GM12878 (cell line): ENCODE measurements around the gene BAG5.
"Not testable (repeated sequence)": the region's sequence is repeated elsewhere in the genome, so short reads cannot be mapped to it uniquely, and the experiment has no call there.

Experiments used
- CTCF ChIP-seq, 3 experiments: IDR thresholded peaks in 2 of 3; conservative IDR thresholded peaks in 1 of 3; 2 replicates each; pipeline ENCODE4 v1.5.1; 2011; ENCODE audit warnings: low read depth in 3 of 3, low read length in 3 of 3, mild to moderate bottlenecking in 3 of 3, control low read depth in 2 of 3, moderate library complexity in 2 of 3, inconsistent platforms in 1 of 3, mixed read lengths in 1 of 3; ENCODE audit not compliant: control insufficient read depth in 2 of 3, insufficient read depth in 1 of 3; ENCODE audit errors: extremely low read depth in 1 of 3
- GABPA ChIP-seq: IDR thresholded peaks from 2 replicates; pipeline ENCODE4 v1.6.1; 2014; ENCODE audit warnings: antibody characterized with exemption, low read depth, mild to moderate bottlenecking, inconsistent platforms
- LARP7 ChIP-seq: fragments of 450-650 bp; IDR thresholded peaks from 2 replicates; pipeline ENCODE4 v1.6.1; 2017; ENCODE audit warnings: mild to moderate bottlenecking
- POLR2A ChIP-seq: IDR thresholded peaks from 2 replicates; pipeline ENCODE4 v1.6.1; 2011; ENCODE audit warnings: low read depth, mild to moderate bottlenecking, low read length
- POLR2AphosphoS5 ChIP-seq: IDR thresholded peaks from 2 replicates; pipeline ENCODE4 v1.6.1; 2011; ENCODE audit warnings: mild to moderate bottlenecking, low read length, inconsistent platforms
- RBBP5 ChIP-seq: fragments of 200-600 bp; sonication (generic); conservative IDR thresholded peaks from 2 replicates; pipeline ENCODE4 v1.6.1; 2016
- RCOR1 ChIP-seq: conservative IDR thresholded peaks from 2 replicates; pipeline ENCODE4 v1.6.1; 2012; ENCODE audit warnings: low read depth, low read length, improper control_type of control experiment
- RFX5 ChIP-seq: IDR thresholded peaks from 2 replicates; pipeline ENCODE4 v1.6.1; 2011; ENCODE audit warnings: low read depth, low read length, improper control_type of control experiment
- SMARCA5 ChIP-seq: fragments of 450-650 bp; IDR thresholded peaks from 2 replicates; pipeline ENCODE4 v1.6.1; 2017; ENCODE audit warnings: mild to moderate bottlenecking
- TAF1 ChIP-seq: IDR thresholded peaks from 2 replicates; pipeline ENCODE4 v1.6.1; 2011; ENCODE audit warnings: mild to moderate bottlenecking, low read depth, low read length, borderline replicate concordance
- YY1 ChIP-seq: IDR thresholded peaks from 2 replicates; pipeline ENCODE4 v1.6.1; 2011; ENCODE audit warnings: low read depth, mild to moderate bottlenecking, low read length
- TF ChIP-seq, protein P1 (sequence below): IDR thresholded peaks from 2 replicates; pipeline ENCODE4 v1.6.1; 2012; ENCODE audit warnings: low read depth, low read length, improper control_type of control experiment

DNA sequence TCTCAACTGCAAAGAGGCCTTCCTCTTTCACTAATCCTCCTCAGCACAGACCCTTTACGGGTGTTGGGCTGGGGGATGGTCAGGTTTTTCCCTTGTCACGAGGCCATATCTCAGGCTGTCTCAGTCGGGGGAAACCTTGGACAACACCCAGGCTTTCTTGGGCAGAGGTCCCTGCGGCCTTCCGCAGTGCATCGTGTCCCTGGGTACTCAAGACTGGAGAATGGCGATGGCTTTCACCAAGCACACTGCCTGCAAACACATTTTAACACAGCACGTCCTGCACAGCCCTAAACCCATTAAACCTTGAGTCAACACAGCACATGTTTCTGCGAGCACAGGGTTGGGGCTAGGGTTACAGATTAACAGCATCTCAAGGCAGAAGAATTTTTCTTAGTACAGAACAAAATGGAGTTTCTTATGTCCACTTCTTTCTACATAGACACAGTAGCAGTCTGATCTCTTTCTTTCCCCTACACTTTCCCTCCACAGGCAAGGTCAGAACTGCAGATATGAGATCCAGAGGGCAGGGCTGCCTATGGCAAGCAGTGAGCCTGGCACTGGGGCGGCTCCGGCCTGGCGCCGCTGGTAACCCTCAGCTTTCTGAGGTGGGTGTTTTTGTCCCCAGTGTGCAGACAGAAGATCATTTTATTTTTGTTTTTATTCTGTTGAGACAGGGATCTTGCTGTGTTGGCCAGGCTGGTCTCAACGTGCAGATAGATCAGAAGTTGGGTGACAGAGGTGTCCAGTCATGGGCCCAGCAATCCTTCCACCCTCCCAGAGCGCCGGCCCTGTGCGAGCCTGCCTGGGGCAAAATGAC lies 36.8 kb downstream of the BAG5 start:
- not testable (repeated sequence) for TF ChIP-seq RFX5; CTCF (IDR thresholded peaks at IDR 0.05 in 2 of 3, conservative IDR thresholded peaks at IDR 0.05 in 1 of 3; ENCODE audit: control insufficient read depth in 2 of 3, extremely low read depth in 1 of 3, insufficient read depth in 1 of 3, low read depth in 3 of 3, low read length in 3 of 3); LARP7; RBBP5; POLR2A; TAF1; GABPA; SMARCA5; POLR2AphosphoS5; YY1; RCOR1
- TF ChIP-seq, protein P1, sequence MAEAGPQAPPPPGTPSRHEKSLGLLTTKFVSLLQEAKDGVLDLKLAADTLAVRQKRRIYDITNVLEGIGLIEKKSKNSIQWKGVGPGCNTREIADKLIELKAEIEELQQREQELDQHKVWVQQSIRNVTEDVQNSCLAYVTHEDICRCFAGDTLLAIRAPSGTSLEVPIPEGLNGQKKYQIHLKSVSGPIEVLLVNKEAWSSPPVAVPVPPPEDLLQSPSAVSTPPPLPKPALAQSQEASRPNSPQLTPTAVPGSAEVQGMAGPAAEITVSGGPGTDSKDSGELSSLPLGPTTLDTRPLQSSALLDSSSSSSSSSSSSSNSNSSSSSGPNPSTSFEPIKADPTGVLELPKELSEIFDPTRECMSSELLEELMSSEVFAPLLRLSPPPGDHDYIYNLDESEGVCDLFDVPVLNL, result not testable (repeated sequence)
